ENCODE data around the gene BACE1-AS.

DNA sequence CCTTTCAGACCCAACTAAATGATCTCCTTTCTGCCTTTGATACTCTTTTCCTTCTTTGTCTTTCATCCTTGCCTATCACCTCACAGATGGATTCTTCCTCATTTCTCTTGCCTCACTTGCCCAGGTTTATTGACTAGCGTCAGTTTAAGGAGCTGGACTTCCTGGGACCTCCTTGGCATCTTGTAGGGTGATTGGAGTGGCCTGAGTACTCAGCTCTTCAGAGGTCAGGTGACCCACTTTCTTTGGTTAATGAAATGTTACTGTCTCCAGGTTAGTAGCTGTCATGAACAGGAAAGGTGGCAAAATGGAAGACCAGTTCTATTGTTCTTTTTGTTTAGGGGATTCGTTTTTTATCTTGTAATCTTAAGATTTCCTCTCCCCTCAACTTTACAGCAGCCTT lies 4.6 kb upstream of the BACE1-AS start:
- TF ChIP-seq, protein P1, sequence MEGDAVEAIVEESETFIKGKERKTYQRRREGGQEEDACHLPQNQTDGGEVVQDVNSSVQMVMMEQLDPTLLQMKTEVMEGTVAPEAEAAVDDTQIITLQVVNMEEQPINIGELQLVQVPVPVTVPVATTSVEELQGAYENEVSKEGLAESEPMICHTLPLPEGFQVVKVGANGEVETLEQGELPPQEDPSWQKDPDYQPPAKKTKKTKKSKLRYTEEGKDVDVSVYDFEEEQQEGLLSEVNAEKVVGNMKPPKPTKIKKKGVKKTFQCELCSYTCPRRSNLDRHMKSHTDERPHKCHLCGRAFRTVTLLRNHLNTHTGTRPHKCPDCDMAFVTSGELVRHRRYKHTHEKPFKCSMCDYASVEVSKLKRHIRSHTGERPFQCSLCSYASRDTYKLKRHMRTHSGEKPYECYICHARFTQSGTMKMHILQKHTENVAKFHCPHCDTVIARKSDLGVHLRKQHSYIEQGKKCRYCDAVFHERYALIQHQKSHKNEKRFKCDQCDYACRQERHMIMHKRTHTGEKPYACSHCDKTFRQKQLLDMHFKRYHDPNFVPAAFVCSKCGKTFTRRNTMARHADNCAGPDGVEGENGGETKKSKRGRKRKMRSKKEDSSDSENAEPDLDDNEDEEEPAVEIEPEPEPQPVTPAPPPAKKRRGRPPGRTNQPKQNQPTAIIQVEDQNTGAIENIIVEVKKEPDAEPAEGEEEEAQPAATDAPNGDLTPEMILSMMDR (IDR thresholded peaks at IDR 0.05), result no peak
- no peak for TF ChIP-seq POLR2AphosphoS5 (IDR thresholded peaks at IDR 0.05)
- no peak for TF ChIP-seq POLR2A (IDR thresholded peaks at IDR 0.05)
